Lung microvascular endothelial cell (primary cell): Measurements from ENCODE around the gene CBLN3. TPM values are rescaled to one million over a fixed set of nuclear protein-coding genes. Genes with fewer than 3 reads are reported as not detected.
A peak's percentile ranks its signal among the peaks of the same experiment; 100 is the strongest.
"Not testable (repeated sequence)": the region's sequence is repeated elsewhere in the genome, so short reads cannot be mapped to it uniquely, and the experiment has no call there.

Experiments used
- DNase-seq, 2 donors: peaks; one replicate each; pipeline versions ENCODE4 v3.0.0 to v3.0.0-alpha.2; 2010; ENCODE audit warnings: low read depth in 2 of 2
- total RNA-seq: library from RNA; depleted of rRNA; stranded (reverse); fragments of >200 nt; gene quantifications from 2 replicates; pipeline ENCODE4 v1.2.1, GENCODE V29; 2014

CBLN3 gene
- total RNA-seq, 1 donor from 2014 or later = 0.20 TPM

DNA sequence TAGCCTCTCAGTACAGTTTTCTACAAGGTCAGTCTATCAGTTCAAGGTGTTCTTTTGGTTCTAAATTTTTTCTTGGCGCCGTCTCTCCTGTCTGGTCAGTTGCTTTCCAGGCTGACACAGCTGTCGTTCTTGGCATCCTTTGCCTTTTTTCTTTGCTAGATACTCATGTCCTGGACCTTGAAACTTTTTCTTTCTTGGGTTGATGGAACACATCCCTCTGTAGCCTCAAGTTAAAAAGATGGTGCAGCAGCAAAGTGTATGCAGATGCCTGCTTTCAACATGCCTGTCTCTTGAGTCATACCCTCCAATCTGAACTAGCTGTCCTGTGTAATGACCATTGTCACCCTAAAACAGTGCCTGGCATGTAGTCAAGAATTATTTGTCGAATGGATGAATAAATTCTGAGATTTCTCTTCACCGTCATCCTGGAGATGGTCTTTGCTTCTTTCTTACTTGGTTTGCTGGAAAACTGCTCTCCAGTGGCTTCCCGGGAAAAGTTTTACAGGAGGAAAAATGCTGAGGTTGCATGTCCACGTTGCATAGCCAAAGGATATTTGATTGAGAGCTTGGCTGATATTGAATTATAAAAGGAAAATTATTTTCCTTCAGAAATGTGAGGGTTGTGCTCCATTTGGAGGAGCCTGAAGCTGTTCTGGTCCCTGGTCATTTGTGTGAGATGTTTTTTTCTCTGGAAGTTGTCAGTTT is 26.0 kb downstream of the CBLN3 start:
- DNase-seq = peak in 1 of 2 donors; percentile 26

DNA sequence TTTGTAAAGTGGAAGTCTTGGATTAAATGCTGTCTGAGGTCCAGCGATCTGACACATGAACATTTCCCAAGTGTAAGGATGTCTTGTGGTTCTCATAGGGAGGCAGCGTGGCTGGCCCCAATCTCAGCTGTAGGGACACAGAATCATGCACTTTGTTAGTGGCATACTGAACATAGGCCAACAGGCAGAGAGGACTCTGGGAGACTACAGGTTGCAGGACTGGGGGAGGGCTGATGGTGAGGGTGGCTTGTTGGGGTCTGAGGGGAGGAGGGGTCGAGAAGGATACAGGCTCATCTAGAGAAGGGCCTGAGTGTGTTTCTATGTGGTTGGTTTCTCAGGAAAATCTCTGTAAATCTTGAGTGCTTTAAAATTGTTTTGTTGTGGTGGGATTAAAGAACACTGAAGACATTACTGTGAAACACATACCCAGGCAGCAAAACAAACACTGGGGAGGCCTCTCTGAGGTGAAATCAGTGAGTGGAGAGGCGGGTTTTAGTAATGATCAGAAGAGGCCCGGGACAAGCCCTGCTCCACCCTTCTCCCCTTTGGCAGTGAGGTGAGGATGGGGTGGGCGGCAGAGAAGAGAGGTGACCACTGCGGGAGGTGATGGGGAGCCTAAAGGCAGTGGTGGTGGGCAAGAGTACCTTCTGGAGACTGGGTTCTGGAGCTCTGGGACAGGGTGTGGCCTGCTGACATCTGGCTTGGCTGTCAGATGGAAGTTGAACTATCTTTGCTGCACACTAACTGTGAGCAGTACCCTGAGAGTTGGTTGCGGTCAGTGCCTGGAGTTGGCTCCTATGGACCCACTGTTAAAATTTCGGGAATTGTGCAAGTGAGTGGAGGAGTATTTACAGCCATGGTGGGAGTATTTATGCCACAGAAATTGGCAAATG is 27.4 kb downstream of the CBLN3 start:
- DNase-seq = no peak

DNA sequence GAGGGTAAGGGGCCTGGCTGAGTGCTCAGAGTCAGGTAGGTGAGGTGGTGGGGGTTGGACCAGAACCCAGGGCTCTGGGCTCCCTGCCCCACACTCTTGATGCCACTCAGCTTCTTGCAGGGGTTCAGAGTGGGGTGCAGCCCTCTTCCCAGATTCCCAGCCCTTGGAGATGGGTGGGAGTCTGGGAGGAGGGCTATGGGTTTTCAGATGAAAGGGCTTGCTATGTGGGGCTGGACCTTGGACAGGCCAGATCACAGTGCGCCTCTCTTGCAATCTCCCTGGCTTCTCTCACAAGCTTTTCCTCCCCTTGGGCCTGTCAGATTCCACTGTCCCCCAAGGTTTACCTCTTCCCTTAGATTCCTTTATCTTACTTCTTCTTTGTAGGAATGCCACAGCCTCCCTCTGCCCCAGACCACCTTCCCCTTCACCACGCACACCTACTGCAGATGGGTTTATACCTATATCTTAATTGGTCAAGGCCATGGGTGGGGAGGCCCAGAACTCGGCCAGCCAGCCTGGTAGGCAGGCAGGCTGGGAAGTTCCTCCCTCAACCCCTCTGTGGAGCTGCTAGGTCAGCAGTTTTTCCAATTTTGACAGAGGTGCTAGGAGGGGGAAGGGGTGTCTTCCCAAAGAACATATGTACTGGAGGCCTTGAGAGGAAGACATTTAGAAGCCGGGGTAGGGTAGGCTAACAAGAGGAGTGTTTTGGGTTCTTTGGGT is 29.3 kb downstream of the CBLN3 start:
- DNase-seq = no peak

DNA sequence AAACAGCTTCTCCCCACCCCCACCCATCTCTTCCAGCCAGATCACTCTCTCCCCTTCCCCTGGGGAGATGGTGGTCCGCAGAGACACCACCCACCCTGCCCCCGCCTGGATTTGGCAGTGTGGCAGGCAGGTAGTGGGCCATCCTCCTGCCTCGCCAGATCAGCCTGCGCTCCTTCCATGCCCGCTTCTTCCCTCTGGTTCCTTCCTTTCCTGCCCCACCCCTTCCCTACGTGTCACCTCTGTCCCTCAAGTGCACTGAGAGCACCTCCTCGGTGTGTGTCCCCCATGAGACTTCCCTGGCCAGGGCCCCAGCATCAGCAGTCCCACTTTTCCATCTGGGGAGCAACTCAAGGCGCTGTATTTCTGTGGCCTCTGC is 30.0 kb downstream of the CBLN3 start:
- no peak for DNase-seq

- DNase-seq = peak; percentile 33 to 44
Measured at GRCh38 chr14:24398653-24399446, 30.6 kb downstream of the CBLN3 start, which contains the start of gene NYNRIN. Gene NYNRIN, plus strand, starts transcription at chr14:24399003. Its CDS starts 244 bp downstream, at chr14:24399247.

- no peak for DNase-seq
Measured at GRCh38 chr14:24398293-24398652, 31.2 kb downstream of the CBLN3 start.

- no peak for DNase-seq
Measured at GRCh38 chr14:24397639-24398292, 31.7 kb downstream of the CBLN3 start.

- no peak for DNase-seq
Measured at GRCh38 chr14:24395609-24396582, 33.6 kb downstream of the CBLN3 start.

GRCh38 chr14:24394275-24394674 is 35.2 kb downstream of the CBLN3 start:
- DNase-seq = no peak

DNA sequence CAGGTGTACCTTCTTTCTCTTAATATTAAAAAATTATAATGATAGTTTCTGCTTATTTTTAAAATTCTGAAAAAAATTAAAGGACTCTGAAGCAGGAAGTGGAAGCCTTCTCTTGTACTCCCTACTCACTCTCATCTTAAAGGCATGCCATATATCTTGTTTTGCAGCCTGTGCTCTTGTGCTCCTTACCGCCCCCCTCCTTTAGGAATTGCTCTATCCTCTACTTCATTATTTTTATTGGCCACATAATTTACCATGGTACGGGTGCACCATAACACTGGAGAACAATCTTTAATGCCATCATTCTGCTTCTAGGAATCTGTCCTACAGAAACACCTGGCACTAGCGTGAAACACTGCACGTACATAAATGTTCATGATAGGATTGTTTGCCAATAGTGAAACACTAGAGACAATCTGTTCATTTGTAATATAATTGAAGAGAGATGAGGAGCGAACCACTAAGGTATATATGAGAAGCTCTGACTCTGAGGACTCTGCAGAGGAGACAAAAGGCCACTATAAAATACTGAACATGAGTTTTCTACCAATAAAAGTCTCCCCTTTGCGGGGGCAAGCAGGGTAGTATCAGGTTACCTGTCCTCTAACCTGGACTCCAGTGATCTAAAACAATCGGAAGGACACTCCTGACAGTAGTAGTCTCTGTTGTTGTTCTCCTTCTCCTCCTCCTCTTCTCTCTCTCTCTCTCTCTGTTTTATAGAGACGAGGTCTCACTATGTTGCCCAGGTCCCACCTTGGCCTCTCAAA is 37.0 kb downstream of the CBLN3 start:
- peak in 1 of 2 donors; percentile 29 for DNase-seq

- DNase-seq = no peak
Measured at GRCh38 chr14:24390701-24391468, 38.6 kb downstream of the CBLN3 start.

DNA sequence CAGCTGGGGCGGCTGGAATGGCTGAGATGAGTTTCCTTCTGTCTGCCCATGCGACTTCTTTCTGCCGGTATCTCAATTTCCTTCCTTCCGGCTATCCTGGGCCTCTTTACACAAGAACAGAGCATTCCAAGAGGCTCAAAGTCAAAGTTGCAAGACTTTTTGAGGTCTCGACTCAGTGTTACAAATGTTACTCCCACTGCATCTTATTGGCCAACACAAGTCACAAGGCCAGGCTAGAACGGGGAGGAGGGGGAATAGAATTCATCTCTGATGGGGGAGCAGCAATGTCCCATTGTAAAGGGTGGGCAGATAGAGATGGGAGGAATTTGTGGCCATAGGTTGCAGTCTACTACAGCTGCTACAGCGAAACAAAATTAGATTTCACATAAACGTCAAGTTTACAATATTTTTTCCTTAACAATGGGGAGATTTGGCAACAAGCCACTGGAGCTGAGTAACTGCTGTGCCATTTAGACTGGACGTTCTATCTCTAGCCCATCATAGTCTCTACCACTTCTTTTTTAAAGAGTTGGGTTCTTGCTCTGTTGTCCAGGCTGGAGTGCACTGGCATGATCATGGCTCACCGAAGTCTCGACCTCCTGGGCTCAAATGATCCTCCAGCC is 40.1 kb downstream of the CBLN3 start:
- peak; percentile 39 to 59 for DNase-seq

DNA sequence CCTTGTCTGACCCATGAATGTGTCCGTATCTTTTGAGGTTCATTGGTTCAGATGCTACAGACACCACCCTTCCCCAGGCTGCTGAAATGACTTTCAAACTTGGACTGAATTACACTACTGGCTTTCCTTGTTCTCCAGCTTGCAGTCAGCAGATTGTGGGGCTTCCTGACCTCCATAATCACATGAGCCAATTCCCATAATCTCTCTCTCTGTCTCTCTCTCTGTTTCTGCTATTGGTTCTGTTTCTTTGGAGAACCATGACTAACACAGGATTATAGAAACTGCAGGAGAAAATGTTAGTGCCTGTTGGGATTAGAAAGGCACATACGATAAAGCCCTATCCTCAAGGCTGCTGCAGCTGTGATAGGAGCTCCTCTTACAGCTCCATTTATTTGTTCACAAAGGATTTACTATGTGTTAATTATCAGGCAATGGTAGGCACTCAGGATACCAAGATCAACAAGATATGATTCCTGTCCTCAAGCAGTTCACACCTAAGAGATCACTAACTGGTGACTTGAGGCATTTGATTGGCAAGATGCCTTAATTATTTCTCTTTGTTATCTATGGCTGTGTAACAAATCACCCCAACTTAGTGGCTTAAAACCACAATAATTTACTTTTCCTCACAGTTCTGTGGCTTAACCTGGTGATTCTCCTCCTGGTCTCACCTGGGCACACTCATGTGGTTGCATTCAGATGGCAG is 40.8 kb downstream of the CBLN3 start:
- DNase-seq = no peak

DNA sequence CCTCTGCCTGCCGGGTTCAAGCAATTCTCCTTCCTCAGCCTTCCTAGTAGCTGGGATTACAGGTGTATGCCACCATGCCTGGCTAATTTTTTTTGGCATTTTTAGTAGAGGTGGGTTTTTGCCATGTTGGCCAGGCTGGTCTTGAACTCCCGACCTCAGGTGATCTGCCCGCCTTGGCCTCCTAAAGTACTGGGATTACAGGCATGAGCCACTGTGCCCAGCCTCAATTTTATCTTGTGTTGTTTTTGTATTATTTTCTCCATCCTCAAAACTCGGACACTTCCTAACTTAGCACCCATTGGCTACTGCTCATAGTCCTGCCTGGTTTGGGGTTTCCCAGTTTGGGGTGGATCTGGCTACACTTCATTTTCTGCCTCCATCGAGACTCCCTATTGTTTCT is 41.9 kb downstream of the CBLN3 start:
- not testable (repeated sequence) for DNase-seq

- no peak for DNase-seq
Measured at GRCh38 chr14:24387009-24387345, 42.5 kb downstream of the CBLN3 start.

GRCh38 chr14:24385524-24385923 is 43.9 kb downstream of the CBLN3 start:
- no peak for DNase-seq

DNA sequence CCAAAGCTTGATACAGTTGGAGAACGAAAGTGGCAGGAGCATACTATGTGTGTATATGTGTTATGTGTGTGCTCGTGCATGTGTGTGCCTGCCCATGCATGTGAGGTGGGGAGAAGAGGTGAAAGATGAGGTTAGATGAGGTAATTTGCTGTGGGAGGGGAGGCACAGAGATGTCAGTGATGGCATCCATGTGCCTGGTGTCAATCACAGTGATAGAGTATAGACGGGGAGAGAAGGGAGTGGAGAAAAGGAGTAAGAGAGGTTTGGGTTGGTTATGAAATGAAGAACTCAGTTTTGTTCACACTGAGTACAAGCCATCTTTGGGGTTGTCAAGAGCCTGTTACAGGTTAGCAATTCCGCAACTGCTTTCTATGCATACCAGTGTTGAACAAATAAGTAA is 45.3 kb downstream of the CBLN3 start:
- no peak for DNase-seq
